Right lung (tissue), 10 donors: ENCODE measurements around the gene NDEL1. TPM values are rescaled to one million over a fixed set of nuclear protein-coding genes. Genes with fewer than 3 reads are reported as not detected.
A peak's percentile ranks its signal among the peaks of the same experiment; 100 is the strongest.
"Not testable (repeated sequence)": the region's sequence is repeated elsewhere in the genome, so short reads cannot be mapped to it uniquely, and the experiment has no call there.

Source experiments
- DNase-seq, 2 donors: peaks; one replicate each; pipeline ENCODE4 v3.0.0-alpha.2; 2013
- long read RNA-seq, 8 donors: transcript quantifications; one replicate each; lab custom pipeline, GENCODE V29; 2026
- polyA plus RNA-seq, 5 donors: library from polyadenylated mRNA; unstranded; fragments of 120-200 nt; gene quantifications; one replicate each; pipeline versions ENCODE4 v1.2.1 to v1.2.3, GENCODE V29; 2013; ENCODE audit warnings: inconsistent platforms in 1 of 5, low replicate concordance in 1 of 5; ENCODE audit not compliant: insufficient read length in 5 of 5, insufficient read depth in 1 of 5

NDEL1 gene
- 10 to 100 TPM; 58.3 to 85.4 (median 73.4) TPM for polyA plus RNA-seq
- long read RNA-seq, donor 1, transcript NDEL1-201 (9 exons, 2,372 nt): minor isoform, 9 of 39 reads
- long read RNA-seq, donor 1, transcript NDEL1-203 (10 exons, 1,858 nt): minor isoform, 7 of 39 reads
- long read RNA-seq, donor 1, transcript NDEL1-204 (1 exons, 3,927 nt): major isoform, 23 of 39 reads
- long read RNA-seq, donor 1, partial matches to known transcripts: 0 of 39 reads
- long read RNA-seq, donor 1, other reads (novel, unspliced or antisense): 0 of 39 reads
- long read RNA-seq, donor 2, transcript NDEL1-204 (1 exons, 3,927 nt): major isoform, 8 of 15 reads
- long read RNA-seq, donor 2, partial matches to known transcripts: 0 of 15 reads
- long read RNA-seq, donor 2, other reads (novel, unspliced or antisense): 0 of 15 reads
- long read RNA-seq, donor 3, transcript NDEL1-204 (1 exons, 3,927 nt): major isoform, 13 of 18 reads
- long read RNA-seq, donor 3, partial matches to known transcripts: 0 of 18 reads
- long read RNA-seq, donor 3, other reads (novel, unspliced or antisense): 0 of 18 reads
- long read RNA-seq, donor 4, transcript NDEL1-203 (10 exons, 1,858 nt): minor isoform, 6 of 26 reads
- long read RNA-seq, donor 4, transcript NDEL1-204 (1 exons, 3,927 nt): major isoform, 16 of 26 reads
- long read RNA-seq, donor 4, partial matches to known transcripts: 0 of 26 reads
- long read RNA-seq, donor 4, other reads (novel, unspliced or antisense): 0 of 26 reads
- long read RNA-seq, donor 5, transcript NDEL1-201 (9 exons, 2,372 nt): minor isoform, 7 of 46 reads
- long read RNA-seq, donor 5, transcript NDEL1-204 (1 exons, 3,927 nt): major isoform, 25 of 46 reads
- long read RNA-seq, donor 5, partial matches to known transcripts: 5 of 46 reads
- long read RNA-seq, donor 5, other reads (novel, unspliced or antisense): 0 of 46 reads
- long read RNA-seq, donor 6, transcript NDEL1-201 (9 exons, 2,372 nt): minor isoform, 6 of 29 reads
- long read RNA-seq, donor 6, transcript NDEL1-204 (1 exons, 3,927 nt): major isoform, 18 of 29 reads
- long read RNA-seq, donor 6, transcript NDEL1-203 (10 exons, 1,858 nt): minor isoform, 5 of 29 reads
- long read RNA-seq, donor 6, partial matches to known transcripts: 0 of 29 reads
- long read RNA-seq, donor 6, other reads (novel, unspliced or antisense): 0 of 29 reads
- long read RNA-seq, donor 7, transcript NDEL1-204 (1 exons, 3,927 nt): minor isoform, 6 of 164 reads
- long read RNA-seq, donor 7, transcript NDEL1-201 (9 exons, 2,372 nt): major isoform, 7 of 164 reads
- long read RNA-seq, donor 7, partial matches to known transcripts: 145 of 164 reads
- long read RNA-seq, donor 7, other reads (novel, unspliced or antisense): 0 of 164 reads
- long read RNA-seq, donor 8, transcript NDEL1-204 (1 exons, 3,927 nt): major isoform, 9 of 16 reads
- long read RNA-seq, donor 8, transcript NDEL1-201 (9 exons, 2,372 nt): minor isoform, 5 of 16 reads
- long read RNA-seq, donor 8, partial matches to known transcripts: 0 of 16 reads
- long read RNA-seq, donor 8, other reads (novel, unspliced or antisense): 0 of 16 reads

GRCh38 chr17:8435245-8436168, at the start of gene NDEL1:
Gene NDEL1 (plus strand): TSS chr17:8435884. CDS start chr17:8444272, 8,388 bp downstream.
- DNase-seq: peak; percentile 99

- no peak for DNase-seq
Observed at GRCh38 chr17:8386841-8387240, 48.8 kb upstream of the NDEL1 start.

- no peak for DNase-seq
Observed at GRCh38 chr17:8387914-8388651, 47.6 kb upstream of the NDEL1 start.

GRCh38 chr17:8391711-8392110, 44.0 kb upstream of the NDEL1 start:
- DNase-seq: no peak

GRCh38 chr17:8392274-8392673, 43.4 kb upstream of the NDEL1 start:
- no peak for DNase-seq

GRCh38 chr17:8392674-8393469, 42.8 kb upstream of the NDEL1 start:
- DNase-seq: no peak

- DNase-seq: no peak
Observed at GRCh38 chr17:8393470-8394231, 42.0 kb upstream of the NDEL1 start.

GRCh38 chr17:8394497-8394896, 41.2 kb upstream of the NDEL1 start:
- DNase-seq: not testable (repeated sequence)

- DNase-seq: no peak
Observed at GRCh38 chr17:8397636-8398035, 38.0 kb upstream of the NDEL1 start, which contains the start of gene RNF222. Gene RNF222 (minus strand): TSS chr17:8397827. CDS start chr17:8393461, 4,366 bp downstream.

GRCh38 chr17:8398980-8399379, 36.7 kb upstream of the NDEL1 start:
- DNase-seq: no peak

- no peak for DNase-seq
Observed at GRCh38 chr17:8401107-8401506, 34.6 kb upstream of the NDEL1 start.

GRCh38 chr17:8402921-8403536, 32.7 kb upstream of the NDEL1 start:
- DNase-seq: no peak

- DNase-seq: no peak
Observed at GRCh38 chr17:8405499-8406016, 30.1 kb upstream of the NDEL1 start.

- DNase-seq: no peak
Observed at GRCh38 chr17:8406174-8406573, 29.5 kb upstream of the NDEL1 start.

GRCh38 chr17:8408371-8408770, 27.3 kb upstream of the NDEL1 start:
- DNase-seq: no peak

GRCh38 chr17:8409966-8410882, 25.5 kb upstream of the NDEL1 start:
- DNase-seq: peak; percentile 78 to 89
